NCI-H1092 (cell line): Measurements from ENCODE around the gene PCYOX1L.

ENCODE experiments used
- DNase-seq: peaks from one replicate; lab custom pipeline; 2025; lab: John Stamatoyannopoulos, UW

PCYOX1L gene

DNA sequence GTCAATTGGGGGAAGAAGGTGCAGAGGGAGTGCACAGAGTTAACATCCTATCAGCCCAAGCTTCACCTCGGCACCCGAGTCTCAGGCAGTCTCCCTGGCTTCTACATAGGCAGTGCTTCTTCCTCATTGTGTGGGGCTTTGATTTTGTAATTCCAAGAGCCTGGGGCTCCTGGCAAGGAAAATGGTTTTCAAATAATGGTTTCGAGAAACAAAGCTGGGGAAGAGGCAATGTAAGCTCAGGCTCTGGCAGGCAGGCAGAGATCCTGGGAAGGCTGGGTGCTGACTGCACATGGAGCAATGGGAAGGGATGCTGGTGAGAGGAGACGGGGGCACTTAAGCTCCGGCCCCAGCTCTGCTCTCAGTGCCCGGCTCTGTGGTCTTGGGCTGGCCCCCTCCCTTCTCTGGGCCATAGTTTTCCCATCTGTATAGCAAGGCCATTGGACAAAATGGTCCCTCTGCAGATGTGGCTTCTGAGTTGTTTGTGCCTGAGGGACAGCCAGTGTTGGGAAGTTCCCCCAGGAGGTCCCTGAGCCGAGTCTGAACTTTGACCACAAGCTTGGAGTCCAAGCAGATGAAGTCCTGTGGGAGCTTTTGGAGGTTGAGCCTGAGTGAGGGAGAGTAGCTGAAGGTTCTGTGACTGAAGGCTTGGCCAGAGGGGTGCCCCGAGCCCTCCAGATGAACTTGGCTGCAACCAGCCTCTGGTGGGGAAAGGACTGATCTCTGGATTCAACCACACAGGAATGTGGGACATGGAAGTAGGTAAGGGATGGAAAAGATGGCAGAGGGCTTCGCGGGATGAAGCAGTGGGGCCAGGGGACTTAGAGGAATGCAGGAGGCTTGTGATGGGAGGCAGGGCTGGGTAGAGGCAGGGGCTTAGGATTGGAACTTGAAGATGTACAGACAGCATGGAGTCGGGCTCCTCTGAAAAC lies 49.7 kb downstream of the PCYOX1L start:
- no peak for DNase-seq

- DNase-seq = no peak
Observed at GRCh38 chr5:149408252-149409099, 50.6 kb downstream of the PCYOX1L start.

DNA sequence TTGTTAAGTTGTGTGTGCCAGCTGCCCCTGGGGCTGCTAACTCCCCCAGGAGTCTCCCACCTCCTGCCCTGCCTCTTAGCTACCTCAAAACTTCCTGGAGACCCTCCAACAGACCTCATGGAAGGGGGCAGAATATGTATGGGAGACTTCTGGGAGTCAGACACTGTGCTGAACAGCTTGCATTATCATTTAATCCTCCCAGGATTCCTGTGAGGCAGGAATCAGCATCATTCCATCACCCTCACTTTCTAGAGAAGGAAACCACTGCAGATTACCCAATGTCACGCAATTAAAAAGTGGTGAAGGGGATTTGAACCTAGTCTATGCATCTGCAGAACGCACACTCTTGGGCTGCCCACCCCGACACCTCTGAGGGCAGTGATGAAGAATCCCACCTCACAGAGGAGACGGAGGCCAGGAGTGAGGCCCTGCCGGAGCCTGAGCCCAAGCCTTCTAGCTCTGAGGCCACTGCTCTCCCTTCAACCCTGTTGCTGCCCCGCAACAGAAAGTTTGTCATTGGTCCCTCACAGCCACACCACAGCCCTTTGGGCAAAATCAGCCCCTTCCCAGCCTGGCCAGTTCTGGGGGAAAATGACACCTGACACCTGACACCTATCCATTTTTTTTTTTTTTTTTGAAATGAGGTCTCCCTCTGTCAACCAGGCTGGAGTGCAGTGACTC lies 51.6 kb downstream of the PCYOX1L start:
- DNase-seq = no peak

DNA sequence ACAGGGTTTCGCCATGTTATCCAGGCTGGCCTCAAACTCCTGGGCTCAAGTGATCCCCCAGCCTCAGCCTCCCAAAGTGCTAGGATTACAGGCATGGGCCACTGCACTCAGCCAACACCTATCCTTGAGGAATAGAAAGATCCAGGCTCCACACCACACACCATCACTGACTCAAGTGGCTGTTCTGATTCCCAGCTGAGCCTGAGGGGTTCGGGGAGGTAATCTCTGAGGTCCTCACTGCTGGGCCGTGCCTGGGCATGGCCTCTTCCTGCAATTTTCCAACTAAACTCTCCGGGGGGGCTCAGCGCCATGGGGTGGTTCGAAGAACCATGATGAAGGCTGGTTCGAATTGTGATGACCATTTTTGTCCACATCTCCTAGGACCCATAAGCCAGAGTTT lies 52.2 kb downstream of the PCYOX1L start:
- no peak for DNase-seq

- no peak for DNase-seq
Observed at GRCh38 chr5:149410721-149411432, 53.0 kb downstream of the PCYOX1L start.

- no peak for DNase-seq
Observed at GRCh38 chr5:149411738-149412519, 54.1 kb downstream of the PCYOX1L start.

DNA sequence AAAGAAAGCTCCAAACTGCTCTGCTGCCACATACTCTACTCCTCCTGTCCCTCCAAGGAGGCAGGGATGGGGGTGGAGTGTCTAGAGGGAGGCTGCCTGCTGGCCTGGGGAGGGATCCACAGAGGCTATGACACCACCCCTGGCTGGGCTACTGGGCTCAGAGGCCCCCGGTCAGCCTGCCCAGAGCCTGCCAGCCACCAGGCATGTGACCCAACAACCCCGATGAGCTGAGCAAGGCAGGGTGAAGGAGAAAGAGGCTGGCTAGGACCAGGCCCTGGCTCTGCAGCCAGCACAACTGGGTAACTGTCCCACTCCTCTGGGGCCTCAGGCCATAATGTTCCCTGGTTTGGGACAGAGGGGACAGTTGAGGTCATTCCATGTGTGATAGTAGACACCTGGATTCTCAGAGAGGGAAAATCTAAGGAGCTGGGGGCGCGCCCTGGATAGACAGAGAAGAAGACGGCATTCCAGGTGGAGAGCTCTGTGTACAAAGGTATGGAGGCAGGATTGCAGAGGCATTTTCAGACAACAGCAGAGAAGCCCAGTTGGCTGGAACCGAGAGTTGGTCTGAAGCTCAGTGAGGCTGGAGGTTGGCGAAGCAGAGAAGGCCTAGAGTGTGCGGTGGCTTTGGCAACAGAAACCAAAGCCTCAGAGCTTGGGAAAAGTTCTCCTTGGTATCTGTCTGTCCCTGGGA lies 55.1 kb downstream of the PCYOX1L start:
- DNase-seq = no peak

- no peak for DNase-seq
Observed at GRCh38 chr5:149413477-149414210, 55.8 kb downstream of the PCYOX1L start.

DNA sequence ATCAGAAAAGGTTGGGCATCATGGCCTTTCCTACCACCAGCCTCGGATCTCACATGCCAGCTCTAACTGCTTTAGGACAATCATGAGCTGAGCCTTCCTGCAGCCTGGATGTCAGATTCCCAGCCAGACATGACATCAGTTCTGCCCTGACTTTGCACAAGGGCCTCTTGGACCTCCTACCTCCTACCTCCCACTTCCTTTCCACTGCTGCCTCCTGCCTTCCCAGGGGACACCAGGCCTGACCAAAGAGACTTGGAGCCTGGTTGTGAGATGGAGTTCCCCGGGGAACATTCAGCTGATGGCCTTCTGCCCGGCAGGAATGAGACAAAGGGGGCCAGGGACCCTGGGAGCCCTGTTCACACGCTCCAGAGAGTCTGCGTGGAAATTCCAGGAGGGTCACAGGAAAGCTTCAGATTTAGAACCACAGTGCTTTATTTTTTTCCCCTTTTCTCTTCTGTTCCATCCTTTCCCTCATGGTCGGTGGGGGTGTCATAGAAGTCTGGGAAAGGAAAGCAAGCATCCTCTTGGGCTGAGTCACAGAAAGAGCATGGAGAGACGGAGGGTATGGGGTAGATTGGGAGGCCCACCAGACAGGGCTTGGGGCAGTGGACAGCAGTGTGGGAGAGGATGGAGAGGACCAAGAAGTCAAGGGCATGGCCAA lies 56.7 kb downstream of the PCYOX1L start:
- DNase-seq = no peak

- DNase-seq = no peak
Observed at GRCh38 chr5:149415066-149415967, 57.5 kb downstream of the PCYOX1L start.

DNA sequence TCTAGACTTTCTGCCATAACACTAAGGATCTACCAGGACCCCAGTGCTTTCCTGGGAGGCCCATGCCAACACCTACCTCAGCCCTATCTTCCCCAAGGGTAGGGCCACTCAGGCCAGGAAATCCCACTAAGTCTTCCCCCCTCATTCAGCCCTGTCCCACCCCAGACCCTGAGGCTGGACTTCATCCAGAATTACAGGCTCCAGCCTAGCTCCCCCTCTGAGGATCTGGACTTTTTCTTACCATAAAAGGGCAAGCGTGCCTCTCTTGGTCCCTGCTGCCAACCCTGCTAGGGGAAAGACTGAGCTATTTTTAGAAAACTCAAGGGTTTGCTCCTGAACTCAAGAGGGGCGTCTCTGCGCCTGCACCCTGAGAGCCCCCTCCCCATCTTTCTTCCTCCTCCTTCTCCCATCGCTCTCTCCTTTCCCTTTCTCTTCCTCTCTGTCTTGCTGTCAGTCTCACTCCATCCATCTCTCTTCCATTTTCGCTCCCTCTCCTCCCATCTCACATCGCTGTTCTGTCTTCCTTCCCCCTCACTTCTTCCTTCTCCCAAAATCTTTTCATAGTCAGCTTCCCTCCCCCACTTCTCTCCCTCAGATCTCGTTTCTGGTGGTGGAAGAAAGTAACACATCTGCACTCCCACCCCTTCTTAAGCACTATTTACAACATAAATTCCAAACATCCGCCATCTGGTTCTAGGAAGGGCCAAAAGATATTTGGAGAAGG lies 59.3 kb downstream of the PCYOX1L start:
- no peak for DNase-seq

GRCh38 chr5:149417711-149418368 lies 60.0 kb downstream of the PCYOX1L start:
- no peak for DNase-seq

DNA sequence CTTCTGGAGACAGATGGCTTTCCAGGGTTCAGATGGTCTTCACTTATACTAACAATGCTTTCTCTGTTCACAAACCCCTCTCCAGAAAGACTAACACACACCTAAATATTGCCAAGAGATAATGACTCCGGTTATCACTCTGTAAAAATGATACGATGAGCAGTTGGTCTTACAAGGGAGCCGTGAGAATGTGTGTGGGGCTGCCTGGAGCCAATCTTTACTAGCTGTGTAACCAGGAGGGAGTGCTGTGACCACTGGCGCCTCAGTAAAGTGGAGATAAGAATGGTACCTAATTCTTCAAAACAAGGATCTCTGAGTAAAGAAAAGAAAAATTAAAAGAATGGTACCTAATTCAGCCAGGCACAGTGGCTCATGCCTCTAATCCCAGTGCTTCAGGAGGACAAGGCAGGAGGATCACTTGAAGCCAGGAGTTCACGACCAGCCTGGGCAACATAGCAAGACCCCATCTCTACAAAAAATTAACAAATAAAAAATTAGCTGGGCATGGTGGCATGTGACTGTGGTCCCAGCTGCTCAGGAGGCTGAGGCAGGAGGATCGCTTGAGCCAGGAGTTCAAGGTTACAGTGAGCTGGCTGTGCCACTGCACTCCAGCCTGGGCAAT lies 61.2 kb downstream of the PCYOX1L start:
- no peak for DNase-seq
